ENCODE measurements around the gene ATRIP. TPM values are rescaled to one million over a fixed set of nuclear protein-coding genes. Genes with fewer than 3 reads are reported as not detected.
A peak's percentile ranks its signal among the peaks of the same experiment; 100 is the strongest.

Gene ATRIP
- polyA plus RNA-seq, 1 of the 3 experiments (the other 2 are of a cell fraction): 5.6 TPM

DNA sequence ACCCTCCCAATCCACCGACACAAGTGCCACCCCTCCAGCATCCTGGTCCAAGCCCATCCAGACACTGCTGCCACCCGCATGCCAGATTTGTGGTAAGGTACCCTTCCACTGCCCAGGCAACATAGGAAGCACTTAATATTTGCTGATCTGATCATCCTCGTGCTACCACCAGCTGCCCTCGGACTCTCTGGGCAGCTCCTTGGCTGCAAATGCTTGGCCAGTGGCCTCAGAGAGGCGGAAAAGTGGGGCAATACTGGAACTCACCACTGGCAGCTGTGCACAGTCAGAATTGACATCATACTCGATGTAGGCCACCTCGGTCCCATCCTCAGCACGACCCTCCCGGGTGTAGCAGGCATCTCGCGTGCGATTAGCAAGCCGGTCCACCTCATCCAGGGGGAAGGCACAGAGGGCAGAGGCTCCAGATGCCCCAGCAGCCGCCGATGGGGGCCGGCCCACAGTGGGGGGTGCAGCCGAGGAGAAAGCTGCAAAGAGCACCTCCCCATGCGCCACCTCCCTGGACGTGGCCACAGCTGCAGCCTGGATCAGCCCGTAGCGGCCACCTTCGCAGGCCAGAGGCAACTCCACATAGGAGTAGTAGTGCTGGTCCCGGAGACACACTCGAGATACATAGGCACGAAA lies 23.2 kb upstream of the ATRIP start:
- TF ChIP-seq SIN3A (IDR thresholded peaks at IDR 0.05; ENCODE audit: borderline replicate concordance, low read depth, low read length) (no peak), FOXM1 (IDR thresholded peaks at IDR 0.05; ENCODE audit: low read depth) (no peak), TAF1 (IDR thresholded peaks at IDR 0.05; ENCODE audit: borderline replicate concordance, low read depth, low read length) (no peak), NRF1 (IDR thresholded peaks at IDR 0.05; ENCODE audit: low read depth, low read length) (no peak), ELF1 (IDR thresholded peaks at IDR 0.05) (no peak), JUND (IDR thresholded peaks at IDR 0.05) (no peak), POLR2AphosphoS5 (IDR thresholded peaks at IDR 0.05; ENCODE audit: low read depth, low read length) (no peak), FOXJ3 (CRISPR knock-in tag; IDR thresholded peaks at IDR 0.05) (no peak)
- Histone ChIP-seq H3K79me2 (ENCODE audit: insufficient read depth) (peaks cover 55% of the 10 kb centered on the region), H3K9ac (no peak overlapping the region), H3K4me3 (ENCODE audit: low read depth in 2 of 2, low read length in 1 of 2) (no peak overlapping the region), H3K27ac (ENCODE audit: low read depth in 2 of 2, low read length in 1 of 2) (no peak overlapping the region), H3K4me2 (no peak overlapping the region), H3K4me1 (ENCODE audit: control insufficient read depth in 1 of 2, insufficient read depth in 2 of 2, low read depth in 1 of 2, low read length in 1 of 2) (peaks cover 7 to 56% of the 10 kb centered on the region in 2 experiments; a peak in 2 of 4 replicates), H3F3A (replicated peaks; ENCODE audit: insufficient read depth) (no peaks in the 10 kb centered on the region), H3K9me2 (no peaks in the 10 kb centered on the region), H3K27me3 (ENCODE audit: insufficient read depth) (no peaks in the 10 kb centered on the region), H2AFZ (ENCODE audit: low read depth) (no peak overlapping the region), H4K20me1 (ENCODE audit: insufficient read depth) (no peaks in the 10 kb centered on the region), H3K36me3 (replicated peaks in 1 of 2; ENCODE audit: control insufficient read depth in 1 of 2, insufficient read depth in 2 of 2, low read length in 1 of 2) (peaks cover 0 to 15% of the 10 kb centered on the region in 2 experiments), H3K9me3 (no peaks in the 10 kb centered on the region)
- WGBS (ENCODE audit: low lambda C conversion rate): 97% methylated on average over 4 of the region's 25 CpGs
- CTCF ChIA-PET: interaction anchor here (0.6 to 14.1 kb wide), 8 partner anchors 11 to 500 kb away, joined by 3 to 156 read pairs (median 3); no protein-coding TSS in a partner anchor
- POLR2A ChIA-PET: interaction anchor here (0.9 kb wide), 1 partner anchor 23 kb away, joined by 3 read pairs; the partner anchor contains the start of gene ATRIP
- DNase-seq: no peak

- H3K27me3 ChIP-seq (ENCODE audit: insufficient read depth): no peaks in the 10 kb centered on the region
- WGBS (ENCODE audit: low lambda C conversion rate): 98% methylated on average over 16 of the region's 27 CpGs
- H3F3A ChIP-seq (replicated peaks; ENCODE audit: insufficient read depth): no peaks in the 10 kb centered on the region
- H3K79me2 ChIP-seq (ENCODE audit: insufficient read depth): peaks cover 56% of the 10 kb centered on the region
- no peaks in the 10 kb centered on the region for H3K9me3 ChIP-seq
- POLR2A ChIA-PET: no interaction called here
- no peak overlapping the region for H3K27ac ChIP-seq (ENCODE audit: low read depth in 2 of 2, low read length in 1 of 2)
- H3K9ac ChIP-seq: no peak overlapping the region
- peaks cover 0 to 10% of the 10 kb centered on the region in 2 experiments for H3K36me3 ChIP-seq (replicated peaks in 1 of 2; ENCODE audit: control insufficient read depth in 1 of 2, insufficient read depth in 2 of 2, low read length in 1 of 2)
- H4K20me1 ChIP-seq (ENCODE audit: insufficient read depth): no peaks in the 10 kb centered on the region
- H3K9me2 ChIP-seq: no peaks in the 10 kb centered on the region
- H3K4me2 ChIP-seq: no peak overlapping the region
- CTCF ChIA-PET: interaction anchor here (0.6 to 14.1 kb wide), 6 partner anchors 11 to 500 kb away, joined by 3 to 156 read pairs (median 4); no protein-coding TSS in a partner anchor
- H3K4me1 ChIP-seq (ENCODE audit: control insufficient read depth in 1 of 2, insufficient read depth in 2 of 2, low read depth in 1 of 2, low read length in 1 of 2): peaks cover 7 to 57% of the 10 kb centered on the region in 2 experiments; a peak in 2 of 4 replicates
- no peak for TF ChIP-seq USF2 (IDR thresholded peaks at IDR 0.05; ENCODE audit: borderline replicate concordance, low read depth, low read length)
- TF ChIP-seq, protein P1, sequence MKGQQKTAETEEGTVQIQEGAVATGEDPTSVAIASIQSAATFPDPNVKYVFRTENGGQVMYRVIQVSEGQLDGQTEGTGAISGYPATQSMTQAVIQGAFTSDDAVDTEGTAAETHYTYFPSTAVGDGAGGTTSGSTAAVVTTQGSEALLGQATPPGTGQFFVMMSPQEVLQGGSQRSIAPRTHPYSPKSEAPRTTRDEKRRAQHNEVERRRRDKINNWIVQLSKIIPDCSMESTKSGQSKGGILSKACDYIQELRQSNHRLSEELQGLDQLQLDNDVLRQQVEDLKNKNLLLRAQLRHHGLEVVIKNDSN (IDR thresholded peaks at IDR 0.05; ENCODE audit: borderline replicate concordance, low read depth): no peak
- TF ChIP-seq, protein P2, sequence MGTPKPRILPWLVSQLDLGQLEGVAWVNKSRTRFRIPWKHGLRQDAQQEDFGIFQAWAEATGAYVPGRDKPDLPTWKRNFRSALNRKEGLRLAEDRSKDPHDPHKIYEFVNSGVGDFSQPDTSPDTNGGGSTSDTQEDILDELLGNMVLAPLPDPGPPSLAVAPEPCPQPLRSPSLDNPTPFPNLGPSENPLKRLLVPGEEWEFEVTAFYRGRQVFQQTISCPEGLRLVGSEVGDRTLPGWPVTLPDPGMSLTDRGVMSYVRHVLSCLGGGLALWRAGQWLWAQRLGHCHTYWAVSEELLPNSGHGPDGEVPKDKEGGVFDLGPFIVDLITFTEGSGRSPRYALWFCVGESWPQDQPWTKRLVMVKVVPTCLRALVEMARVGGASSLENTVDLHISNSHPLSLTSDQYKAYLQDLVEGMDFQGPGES (IDR thresholded peaks at IDR 0.05; ENCODE audit: low read depth, low read length): no peak
- H2AFZ ChIP-seq (ENCODE audit: low read depth): no peak overlapping the region
- H3K4me3 ChIP-seq (ENCODE audit: low read depth in 2 of 2, low read length in 1 of 2): no peak overlapping the region
- peak; percentile 32 for DNase-seq
Measured at GRCh38 chr3:48423883-48424695, 22.4 kb upstream of the ATRIP start.
